Effector CD8-positive, alpha-beta T cell (primary cell): ENCODE data around the gene MIA3.
A peak's percentile ranks its signal among the peaks of the same experiment; 100 is the strongest.
"Not testable (repeated sequence)": the region's sequence is repeated elsewhere in the genome, so short reads cannot be mapped to it uniquely, and the experiment has no call there.

Experiments used
- DNase-seq: peaks from one replicate; lab custom pipeline; 2025; lab: John Stamatoyannopoulos, UW

The MIA3 gene

GRCh38 chr1:222622765-222623164 is 4.9 kb downstream of the MIA3 start:
- DNase-seq: no peak

GRCh38 chr1:222623458-222623857 is 5.6 kb downstream of the MIA3 start:
- DNase-seq: no peak

GRCh38 chr1:222624214-222624613 is 6.3 kb downstream of the MIA3 start:
- no peak for DNase-seq

GRCh38 chr1:222627232-222627631 is 9.3 kb downstream of the MIA3 start:
- DNase-seq: no peak

GRCh38 chr1:222629921-222630535 is 12.1 kb downstream of the MIA3 start:
- no peak for DNase-seq

GRCh38 chr1:222631611-222632208 is 13.8 kb downstream of the MIA3 start:
- DNase-seq: no peak

- DNase-seq: no peak
Measured at GRCh38 chr1:222632749-222633148, 14.9 kb downstream of the MIA3 start.

- peak; percentile 50 for DNase-seq
Measured at GRCh38 chr1:222634180-222635013, 16.5 kb downstream of the MIA3 start.

- no peak for DNase-seq
Measured at GRCh38 chr1:222641269-222641948, 23.5 kb downstream of the MIA3 start.

GRCh38 chr1:222642468-222642867 is 24.6 kb downstream of the MIA3 start:
- no peak for DNase-seq

GRCh38 chr1:222643606-222643937 is 25.7 kb downstream of the MIA3 start:
- DNase-seq: no peak

GRCh38 chr1:222643938-222644635 is 26.2 kb downstream of the MIA3 start:
- peak; percentile 95 for DNase-seq

- DNase-seq: peak; percentile 30
Measured at GRCh38 chr1:222644636-222644980, 26.7 kb downstream of the MIA3 start.

- DNase-seq: no peak
Measured at GRCh38 chr1:222652676-222653075, 34.8 kb downstream of the MIA3 start.

GRCh38 chr1:222653178-222653827 is 35.4 kb downstream of the MIA3 start:
- no peak for DNase-seq

- DNase-seq: peak; percentile 67
Measured at GRCh38 chr1:222654849-222655248, 37.0 kb downstream of the MIA3 start.

GRCh38 chr1:222656391-222657155 is 38.7 kb downstream of the MIA3 start:
- no peak for DNase-seq

- no peak for DNase-seq
Measured at GRCh38 chr1:222657899-222658298, 40.0 kb downstream of the MIA3 start.

GRCh38 chr1:222663431-222663934 is 45.6 kb downstream of the MIA3 start:
- DNase-seq: no peak

- no peak for DNase-seq
Measured at GRCh38 chr1:222665964-222666363, 48.1 kb downstream of the MIA3 start.

GRCh38 chr1:222668184-222668583 is 50.3 kb downstream of the MIA3 start:
- not testable (repeated sequence) for DNase-seq
